Lower leg skin (tissue), 3 donors: ENCODE measurements around the gene MYDGF.

Source experiments
- CTCF ChIP-seq, 3 donors: fragments of 450-650 bp; IDR thresholded peaks; one replicate each; pipeline ENCODE4 v1.5.1; 2016; ENCODE audit warnings: antibody characterized with exemption in 3 of 3, mild to moderate bottlenecking in 3 of 3, moderate library complexity in 2 of 3
- POLR2A ChIP-seq, 2 donors: fragments of 450-650 bp; IDR thresholded peaks; one replicate each; pipeline ENCODE4 v1.6.1; 2016 to 2017; ENCODE audit warnings: antibody characterized with exemption in 2 of 2, mild to moderate bottlenecking in 1 of 2, moderate library complexity in 1 of 2

GRCh38 chr19:4704317-4704673 is 34.2 kb upstream of the MYDGF start:
- TF ChIP-seq CTCF (IDR thresholded peaks at IDR 0.05) (no peak), POLR2A (IDR thresholded peaks at IDR 0.05) (no peak)
